Measurements from ENCODE around the gene R3HDM2. TPM values are rescaled to one million over a fixed set of nuclear protein-coding genes. Genes with fewer than 3 reads are reported as not detected.

The R3HDM2 gene
- total and polyA plus RNA-seq, 2 of the 13 experiments (the other 11 are each of a cell fraction or from before 2014, with no cell fraction given) = 11.1 to 23.5 TPM

- peak; percentile 37; the same call in 1 of the 2 replicates for TF ChIP-seq HNF1A (IDR thresholded peaks at IDR 0.05; ENCODE audit: low read depth)
- TF ChIP-seq HNF1A (CRISPR knock-in tag; IDR thresholded peaks at IDR 0.05; ENCODE audit: borderline replicate concordance) = peak; percentile 66
- TF ChIP-seq HIVEP1 (CRISPR knock-in tag; IDR thresholded peaks at IDR 0.05) = peak; percentile 99
- TF ChIP-seq PRPF4 (IDR thresholded peaks at IDR 0.05; ENCODE audit: low read depth, low read length, poor library complexity, severe bottlenecking) = no peak
- TF ChIP-seq KLF13 (CRISPR knock-in tag; IDR thresholded peaks at IDR 0.05) = no peak
- no peak for TF ChIP-seq ZNF761 (CRISPR knock-in tag; conservative IDR thresholded peaks at IDR 0.05)
- TF ChIP-seq GABPB1 (CRISPR knock-in tag; IDR thresholded peaks at IDR 0.05) = peak; percentile 75
- TF ChIP-seq, protein P1, sequence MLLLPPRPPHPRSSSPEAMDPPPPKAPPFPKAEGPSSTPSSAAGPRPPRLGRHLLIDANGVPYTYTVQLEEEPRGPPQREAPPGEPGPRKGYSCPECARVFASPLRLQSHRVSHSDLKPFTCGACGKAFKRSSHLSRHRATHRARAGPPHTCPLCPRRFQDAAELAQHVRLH (CRISPR knock-in tag; IDR thresholded peaks at IDR 0.05; ENCODE audit: borderline replicate concordance, low read depth) = peak; percentile 56; the same call in 1 of the 2 replicates
- TF ChIP-seq ZNF569 (CRISPR knock-in tag; IDR thresholded peaks at IDR 0.05; ENCODE audit: borderline replicate concordance) = 0 out of 2 replicates have a peak, but pooled peaks have one; percentile 41
- peak; percentile 53; the same call in 1 of the 2 replicates for TF ChIP-seq YEATS2 (CRISPR knock-in tag; IDR thresholded peaks at IDR 0.05; ENCODE audit: borderline replicate concordance)
- 0 out of 2 replicates have a peak, but pooled peaks have one; percentile 67 for TF ChIP-seq SMAD1 (CRISPR knock-in tag; IDR thresholded peaks at IDR 0.05; ENCODE audit: borderline replicate concordance, low read depth)
- TF ChIP-seq NR2C2 (CRISPR knock-in tag; IDR thresholded peaks at IDR 0.05; ENCODE audit: borderline replicate concordance) = peak; percentile 85
- TF ChIP-seq, protein P2, sequence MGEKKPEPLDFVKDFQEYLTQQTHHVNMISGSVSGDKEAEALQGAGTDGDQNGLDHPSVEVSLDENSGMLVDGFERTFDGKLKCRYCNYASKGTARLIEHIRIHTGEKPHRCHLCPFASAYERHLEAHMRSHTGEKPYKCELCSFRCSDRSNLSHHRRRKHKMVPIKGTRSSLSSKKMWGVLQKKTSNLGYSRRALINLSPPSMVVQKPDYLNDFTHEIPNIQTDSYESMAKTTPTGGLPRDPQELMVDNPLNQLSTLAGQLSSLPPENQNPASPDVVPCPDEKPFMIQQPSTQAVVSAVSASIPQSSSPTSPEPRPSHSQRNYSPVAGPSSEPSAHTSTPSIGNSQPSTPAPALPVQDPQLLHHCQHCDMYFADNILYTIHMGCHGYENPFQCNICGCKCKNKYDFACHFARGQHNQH (CRISPR knock-in tag; IDR thresholded peaks at IDR 0.05) = peak; percentile 87
- peak; percentile 93 for TF ChIP-seq RARA (CRISPR knock-in tag; IDR thresholded peaks at IDR 0.05)
- TF ChIP-seq, protein P3, sequence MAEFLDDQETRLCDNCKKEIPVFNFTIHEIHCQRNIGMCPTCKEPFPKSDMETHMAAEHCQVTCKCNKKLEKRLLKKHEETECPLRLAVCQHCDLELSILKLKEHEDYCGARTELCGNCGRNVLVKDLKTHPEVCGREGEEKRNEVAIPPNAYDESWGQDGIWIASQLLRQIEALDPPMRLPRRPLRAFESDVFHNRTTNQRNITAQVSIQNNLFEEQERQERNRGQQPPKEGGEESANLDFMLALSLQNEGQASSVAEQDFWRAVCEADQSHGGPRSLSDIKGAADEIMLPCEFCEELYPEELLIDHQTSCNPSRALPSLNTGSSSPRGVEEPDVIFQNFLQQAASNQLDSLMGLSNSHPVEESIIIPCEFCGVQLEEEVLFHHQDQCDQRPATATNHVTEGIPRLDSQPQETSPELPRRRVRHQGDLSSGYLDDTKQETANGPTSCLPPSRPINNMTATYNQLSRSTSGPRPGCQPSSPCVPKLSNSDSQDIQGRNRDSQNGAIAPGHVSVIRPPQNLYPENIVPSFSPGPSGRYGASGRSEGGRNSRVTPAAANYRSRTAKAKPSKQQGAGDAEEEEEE (CRISPR knock-in tag; IDR thresholded peaks at IDR 0.05; ENCODE audit: borderline replicate concordance) = no peak
- TF ChIP-seq NRL (CRISPR knock-in tag; IDR thresholded peaks at IDR 0.05; ENCODE audit: borderline replicate concordance) = 0 out of 2 replicates have a peak, but pooled peaks have one; percentile 68
- TF ChIP-seq ZNF616 (CRISPR knock-in tag; IDR thresholded peaks at IDR 0.05; ENCODE audit: low read depth) = 0 out of 2 replicates have a peak, but pooled peaks have one; percentile 19
- TF ChIP-seq, protein P4, sequence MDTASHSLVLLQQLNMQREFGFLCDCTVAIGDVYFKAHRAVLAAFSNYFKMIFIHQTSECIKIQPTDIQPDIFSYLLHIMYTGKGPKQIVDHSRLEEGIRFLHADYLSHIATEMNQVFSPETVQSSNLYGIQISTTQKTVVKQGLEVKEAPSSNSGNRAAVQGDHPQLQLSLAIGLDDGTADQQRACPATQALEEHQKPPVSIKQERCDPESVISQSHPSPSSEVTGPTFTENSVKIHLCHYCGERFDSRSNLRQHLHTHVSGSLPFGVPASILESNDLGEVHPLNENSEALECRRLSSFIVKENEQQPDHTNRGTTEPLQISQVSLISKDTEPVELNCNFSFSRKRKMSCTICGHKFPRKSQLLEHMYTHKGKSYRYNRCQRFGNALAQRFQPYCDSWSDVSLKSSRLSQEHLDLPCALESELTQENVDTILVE (CRISPR knock-in tag; IDR thresholded peaks at IDR 0.05) = peak; percentile 16; the same call in 1 of the 2 replicates
These were observed 23.9 kb upstream of the R3HDM2 start, which contains the start of gene INHBE (continued) for GRCh38 chr12:57454566-57455373.
